H1 (cell line): ENCODE results near the gene CGNL1. TPM values are rescaled to one million over a fixed set of nuclear protein-coding genes. Genes with fewer than 3 reads are reported as not detected.

Source experiments
- CTCF ChIA-PET: fragments of 300-600 bp; sonication (Branson Sonifier 250); formaldehyde crosslinking; loops from one replicate; lab custom pipeline; 2021; ENCODE audit not compliant: partially characterized antibody; lab: Charles Lee
- POLR2A ChIA-PET: fragments of 300-600 bp; sonication (Branson Sonifier 250); formaldehyde crosslinking; loops from one replicate; lab custom pipeline; 2021; ENCODE audit warnings: inconsistent platforms; ENCODE audit not compliant: partially characterized antibody; lab: Charles Lee
- DNase-seq, 2 experiments: peaks; one replicate each; pipeline versions ENCODE4 v3.0.0 to v3.0.0-alpha.2; 2010 to 2022; ENCODE audit warnings: low spot score in 2 of 2, low read depth in 1 of 2, mixed read lengths in 1 of 2
- FAIRE-seq: peaks from 2 replicates; lab custom pipeline; 2011; peaks lifted over from hg19 to GRCh38; lab: Jason Lieb, UNC
- H2AFZ ChIP-seq: 2 replicates; pipeline ENCODE4 v1.8.1; 2012; ENCODE audit warnings: low read length, inconsistent platforms
- H2AK5ac ChIP-seq: 2 replicates; pipeline ENCODE4 v1.6.1; 2013; ENCODE audit warnings: low read depth, low read length
- H2BK120ac ChIP-seq: replicated peaks from 2 replicates; pipeline ENCODE3; 2013; ENCODE audit warnings: low read depth, low read length, inconsistent platforms
- H2BK12ac ChIP-seq: 2 replicates; pipeline ENCODE4 v1.6.1; 2013; ENCODE audit warnings: low read depth, low read length
- H2BK15ac ChIP-seq: 2 replicates; pipeline ENCODE4 v1.6.1; 2013; ENCODE audit warnings: low read length
- H2BK20ac ChIP-seq: 2 replicates; pipeline ENCODE4 v1.6.1; 2013; ENCODE audit warnings: low read length
- H2BK5ac ChIP-seq: 2 replicates; pipeline ENCODE4 v1.6.1; 2013; ENCODE audit warnings: low read depth, low read length
- H3K14ac ChIP-seq: 2 replicates; pipeline ENCODE4 v1.6.1; 2013; ENCODE audit warnings: inconsistent platforms; ENCODE audit not compliant: insufficient read length
- H3K18ac ChIP-seq: 2 replicates; pipeline ENCODE4 v1.6.1; 2013; ENCODE audit warnings: low read length; ENCODE audit errors: extremely low read depth
- H3K23ac ChIP-seq: 2 replicates; pipeline ENCODE4 v1.6.1; 2013; ENCODE audit warnings: inconsistent platforms; ENCODE audit not compliant: insufficient read length
- H3K23me2 ChIP-seq: 2 replicates; pipeline ENCODE4 v1.6.1; 2013; ENCODE audit warnings: low read depth, low read length
- H3K27ac ChIP-seq: 2 replicates; pipeline ENCODE4 v1.6.1; 2011; ENCODE audit warnings: low read depth, low read length, inconsistent platforms
- H3K27me3 ChIP-seq, 4 experiments: replicated peaks in 1 of 4; 1 replicate in 1 of 4; 2 replicates in 3 of 4; pipeline versions ENCODE4 v1.6.1 to v1.8.1; 2011 to 2013; ENCODE audit warnings: low read length in 3 of 4, mild to moderate bottlenecking in 3 of 4, inconsistent platforms in 2 of 4, mixed read lengths in 2 of 4, moderate library complexity in 1 of 4; ENCODE audit not compliant: control insufficient read depth in 3 of 4, insufficient read depth in 3 of 4; ENCODE audit errors: extremely low read depth in 1 of 4
- H3K36me3 ChIP-seq, 4 experiments: 2 replicates each; pipeline versions ENCODE4 v1.6.1 to v1.8.1; 2011 to 2013; ENCODE audit warnings: mild to moderate bottlenecking in 4 of 4, low read length in 3 of 4, moderate library complexity in 2 of 4, control low read depth in 1 of 4, inconsistent platforms in 1 of 4; ENCODE audit not compliant: insufficient read depth in 4 of 4, control insufficient read depth in 2 of 4
- H3K4ac ChIP-seq: replicated peaks from 2 replicates; pipeline ENCODE3; 2013; ENCODE audit warnings: low read length, low read depth, mixed read lengths, inconsistent platforms; ENCODE audit not compliant: insufficient read length
- H3K4me1 ChIP-seq, 4 experiments: replicated peaks in 1 of 4; 1 replicate in 1 of 4; 2 replicates in 3 of 4; pipeline versions ENCODE4 v1.6.1 to v1.8.1; 2011 to 2013; ENCODE audit warnings: low read length in 3 of 4, inconsistent platforms in 2 of 4, mixed read lengths in 1 of 4; ENCODE audit not compliant: insufficient read depth in 4 of 4, control insufficient read depth in 3 of 4
- H3K4me2 ChIP-seq, 2 experiments: 2 replicates each; pipeline versions ENCODE4 v1.6.1 to v1.8.1; 2011 to 2013; ENCODE audit warnings: low read depth in 2 of 2, low read length in 2 of 2, control low read depth in 1 of 2, inconsistent platforms in 1 of 2, mild to moderate bottlenecking in 1 of 2; ENCODE audit not compliant: insufficient read depth in 1 of 2
- H3K4me3 ChIP-seq, 4 experiments: fragments of 200-600, 300-600 bp in 1 of 4; sonication (generic), shearing (Covaris generic), sonication (Bioruptor Twin) in 1 of 4; 2 replicates each; pipeline versions ENCODE4 v1.5.1 to v1.8.1; 2011 to 2016; ENCODE audit warnings: low read length in 4 of 4, low read depth in 3 of 4, control low read depth in 2 of 4, inconsistent platforms in 2 of 4, mild to moderate bottlenecking in 2 of 4, mixed read lengths in 1 of 4, moderate library complexity in 1 of 4; ENCODE audit not compliant: insufficient read depth in 2 of 4; ENCODE audit errors: extremely low read depth in 1 of 4
- H3K56ac ChIP-seq: replicated peaks from 2 replicates; pipeline ENCODE3; 2013; ENCODE audit warnings: low read depth, mild to moderate bottlenecking, mixed read lengths, low read length, inconsistent platforms; ENCODE audit not compliant: insufficient read length
- H3K79me1 ChIP-seq: 2 replicates; pipeline ENCODE4 v1.6.1; 2013; ENCODE audit warnings: low read depth, low read length, control low read depth
- H3K79me2 ChIP-seq, 2 experiments: 2 replicates each; pipeline versions ENCODE4 v1.6.1 to v1.8.1; 2012 to 2013; ENCODE audit warnings: low read length in 2 of 2, mild to moderate bottlenecking in 2 of 2, inconsistent platforms in 1 of 2; ENCODE audit not compliant: insufficient read depth in 2 of 2, control insufficient read depth in 1 of 2
- H3K9ac ChIP-seq, 4 experiments: replicated peaks in 1 of 4; 1 replicate in 1 of 4; 2 replicates in 3 of 4; pipeline versions ENCODE4 v1.6.1 to v1.8.1; 2011 to 2013; ENCODE audit warnings: low read depth in 3 of 4, low read length in 3 of 4, control low read depth in 2 of 4, mild to moderate bottlenecking in 2 of 4, moderate library complexity in 2 of 4, inconsistent platforms in 1 of 4; ENCODE audit errors: extremely low read depth in 1 of 4
- H3K9me3 ChIP-seq, 2 experiments: 2 replicates each; pipeline versions ENCODE4 v1.6.1 to v1.8.1; 2012 to 2013; ENCODE audit warnings: mild to moderate bottlenecking in 2 of 2, moderate library complexity in 2 of 2, control low read depth in 1 of 2, inconsistent platforms in 1 of 2, low read depth in 1 of 2, low read length in 1 of 2, mixed read lengths in 1 of 2; ENCODE audit not compliant: insufficient read depth in 2 of 2
- H4K20me1 ChIP-seq, 2 experiments: replicated peaks in 1 of 2; 2 replicates each; pipeline versions ENCODE3 to v1.8.1; 2011 to 2013; ENCODE audit warnings: inconsistent platforms in 2 of 2, low read length in 2 of 2, mild to moderate bottlenecking in 1 of 2; ENCODE audit not compliant: insufficient read depth in 2 of 2, control insufficient read depth in 1 of 2
- H4K5ac ChIP-seq: 2 replicates; pipeline ENCODE4 v1.6.1; 2013; ENCODE audit warnings: low read length, low read depth, mixed read lengths, inconsistent platforms; ENCODE audit not compliant: insufficient read length
- H4K8ac ChIP-seq: 2 replicates; pipeline ENCODE4 v1.8.0; 2013; ENCODE audit warnings: mild to moderate bottlenecking, moderate library complexity, low read length, inconsistent platforms; ENCODE audit not compliant: insufficient read depth; ENCODE audit errors: extremely low read depth
- H4K91ac ChIP-seq: replicated peaks from 2 replicates; pipeline ENCODE3; 2013; ENCODE audit warnings: low read length, mixed read lengths, inconsistent platforms; ENCODE audit not compliant: insufficient read length
- CBX8 ChIP-seq: fragments of 300-800, 300-1000 bp; sonication (generic); IDR thresholded peaks from 2 replicates; pipeline ENCODE4 v1.7.1; 2016; ENCODE audit warnings: low read depth, low read length, borderline replicate concordance
- CHD2 ChIP-seq: IDR thresholded peaks from 2 replicates; pipeline ENCODE4 v1.6.1; 2012; ENCODE audit warnings: low read length, improper control_type of control experiment
- JUN ChIP-seq: IDR thresholded peaks from 2 replicates; pipeline ENCODE4 v1.6.1; 2011; ENCODE audit warnings: low read depth, mild to moderate bottlenecking, improper control_type of control experiment, low read length
- POLR2A ChIP-seq, 2 experiments: IDR thresholded peaks; 1 replicate in 1 of 2; 2 replicates in 1 of 2; pipeline ENCODE4 v1.6.1; 2011; ENCODE audit warnings: low read depth in 2 of 2, low read length in 2 of 2, mild to moderate bottlenecking in 2 of 2; ENCODE audit errors: control extremely low read depth in 1 of 2
- POLR2AphosphoS5 ChIP-seq: IDR thresholded peaks from 2 replicates; pipeline ENCODE4 v1.6.1; 2011; ENCODE audit warnings: low read depth, low read length
- RBBP5 ChIP-seq: IDR thresholded peaks from 2 replicates; pipeline ENCODE4 v1.7.1; 2012; ENCODE audit warnings: low read depth, mild to moderate bottlenecking, inconsistent platforms, low read length, moderate library complexity, borderline replicate concordance
- RNF2 ChIP-seq: fragments of 200-900, 300-1000 bp; sonication (generic); IDR thresholded peaks from 2 replicates; pipeline ENCODE4 v1.7.1; 2016; ENCODE audit warnings: borderline replicate concordance, low read depth, mild to moderate bottlenecking, antibody characterized with exemption, low read length; ENCODE audit not compliant: poor library complexity, severe bottlenecking; ENCODE audit errors: missing control alignments
- SIN3A ChIP-seq, 2 experiments: IDR thresholded peaks in 1 of 2; conservative IDR thresholded peaks in 1 of 2; 2 replicates each; pipeline ENCODE4 v1.6.1; 2011 to 2012; ENCODE audit warnings: low read length in 2 of 2, improper control_type of control experiment in 1 of 2, low read depth in 1 of 2, mild to moderate bottlenecking in 1 of 2
- TAF1 ChIP-seq: IDR thresholded peaks from 2 replicates; pipeline ENCODE4 v1.6.1; 2011; ENCODE audit warnings: mild to moderate bottlenecking, low read depth, low read length
- TAF7 ChIP-seq: optimal IDR thresholded peaks from 2 replicates; pipeline ENCODE3; 2011; ENCODE audit warnings: low read depth, mild to moderate bottlenecking, inconsistent platforms, low read length, moderate library complexity, borderline replicate concordance
- WGBS, 2 experiments: shearing (Covaris generic) in 1 of 2; methylation state at CpG; one replicate each; pipeline versions ENCODE4 v1.1.6 to v1.1.7; 2013 to 2015; ENCODE audit warnings: low lambda C conversion rate in 2 of 2, mixed read lengths in 2 of 2, inconsistent platforms in 1 of 2, low coverage in 1 of 2, missing lambda C conversion rate in 1 of 2; ENCODE audit not compliant: insufficient replicate concordance in 2 of 2, insufficient coverage in 1 of 2, insufficient read length in 1 of 2; ENCODE audit errors: extremely low coverage in 1 of 2, missing lambda C conversion rate in 1 of 2; 5-methylcytosine and 5-hydroxymethylcytosine counted together
- polyA plus RNA-seq, 7 experiments: library from polyadenylated mRNA; depleted of rRNA in 3 of 7; stranded (reverse) in 5 of 7; unstranded in 2 of 7; fragments of >200 nt in 5 of 7; fragments of 200-250 nt in 2 of 7; gene quantifications; 1 replicate in 5 of 7; 2 replicates in 1 of 7; 4 replicates in 1 of 7; pipeline versions ENCODE4 v1.2.1 to v1.2.3, GENCODE V29; 2011 to 2013; ENCODE audit warnings: missing spikeins in 2 of 7, mixed read lengths in 2 of 7
- total RNA-seq: library from RNA; stranded (reverse); fragmentation: NEBNext Ultra II Directional; extraction: Animal tissue kit (Norgen Biotek cat#: 25700); gene quantifications from 2 replicates; pipeline ENCODE4 v1.2.1, GENCODE V29; 2021
- TF ChIP-seq, protein P1 (sequence below): IDR thresholded peaks from 2 replicates; pipeline ENCODE4 v1.6.1; 2011; ENCODE audit warnings: low read depth, mild to moderate bottlenecking, low read length; ENCODE audit not compliant: insufficient read depth
- TF ChIP-seq, protein P2 (sequence below): IDR thresholded peaks from 2 replicates; pipeline ENCODE4 v1.6.1; 2012; ENCODE audit warnings: inconsistent platforms

Gene CGNL1
- total and polyA plus RNA-seq, 2 of the 8 experiments (the other 6 are each of a cell fraction or from before 2014, with no cell fraction given) = 21.8 to 75.6 TPM

DNA sequence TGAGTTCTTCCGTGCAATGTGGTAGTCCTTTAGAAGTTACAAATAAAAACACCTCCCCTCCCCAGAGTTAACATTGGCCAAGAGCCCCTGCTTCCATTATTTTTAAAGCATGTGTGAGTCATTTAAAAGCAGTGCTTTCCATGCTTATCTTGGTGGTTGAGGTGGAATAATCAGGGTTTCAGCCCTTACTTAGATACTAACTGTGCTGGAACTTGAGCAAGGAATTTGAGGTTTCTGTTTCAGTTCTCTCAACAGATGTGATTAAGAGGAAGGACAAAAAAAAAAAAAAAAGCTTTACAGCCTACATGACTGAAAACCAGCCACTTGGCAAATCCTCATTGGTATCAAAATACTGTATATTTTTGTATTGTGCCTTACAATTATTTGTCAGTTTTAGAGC, 64.5 kb downstream of the CGNL1 start:
- DNase-seq (no peak), FAIRE-seq (no peak)
- Histone ChIP-seq H2AFZ (no peak overlapping the region), H2BK12ac (no peak overlapping the region), H3K27ac (no peak overlapping the region), H4K91ac (no peak overlapping the region), H3K14ac (no peak overlapping the region), H3K79me1 (peaks cover 2% of the 10 kb centered on the region; the same call in 1 of the 2 replicates), H4K5ac (no peak overlapping the region), H3K9me3 (no peaks in the 10 kb centered on the region), H3K23ac (no peak overlapping the region), H3K4me1 (peaks cover 0 to 6% (median 4%) of the 10 kb centered on the region in 4 experiments; a peak in 5 of 7 replicates), H3K4me3 (no peak overlapping the region), H2BK120ac (no peak overlapping the region), H3K23me2 (no peaks in the 10 kb centered on the region), H3K27me3 (no peaks in the 10 kb centered on the region), H3K9ac (no peak overlapping the region), H3K36me3 (peaks cover 5 to 66% (median 23%) of the 10 kb centered on the region in 4 experiments; a peak in 6 of 8 replicates), H3K4ac (no peak overlapping the region), H2BK20ac (no peak overlapping the region), H3K4me2 (no peak overlapping the region), H3K79me2 (no peaks in the 10 kb centered on the region; a peak in 1 of 4 replicates), H4K20me1 (no peaks in the 10 kb centered on the region), H3K18ac (no peak overlapping the region), H2BK15ac (no peak overlapping the region), H2BK5ac (no peak overlapping the region), H4K8ac (no peak overlapping the region), H2AK5ac (no peak overlapping the region), H3K56ac (no peak overlapping the region)
- 0% methylated on average over 1 of the region's 1 CpG; no CpG with 5 or more reads in 1 of the 2 experiments for WGBS, 2 experiments
- CTCF ChIA-PET = interaction anchor here (0.6 to 0.9 kb wide), 4 partner anchors 11 to 1308 kb away, joined by 3 to 8 read pairs (median 4); no protein-coding TSS in a partner anchor
- POLR2A ChIA-PET = interaction anchor here (0.6 to 1.4 kb wide), 5 partner anchors 11 to 55 kb away, joined by 3 read pairs; no protein-coding TSS in a partner anchor
- no peak for TF ChIP-seq CBX8
- TF ChIP-seq, protein P1, sequence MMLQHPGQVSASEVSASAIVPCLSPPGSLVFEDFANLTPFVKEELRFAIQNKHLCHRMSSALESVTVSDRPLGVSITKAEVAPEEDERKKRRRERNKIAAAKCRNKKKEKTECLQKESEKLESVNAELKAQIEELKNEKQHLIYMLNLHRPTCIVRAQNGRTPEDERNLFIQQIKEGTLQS = no peak
- TF ChIP-seq RNF2 = no peak
- TF ChIP-seq RBBP5 = no peak
- TF ChIP-seq TAF1 = no peak
- TF ChIP-seq, protein P2, sequence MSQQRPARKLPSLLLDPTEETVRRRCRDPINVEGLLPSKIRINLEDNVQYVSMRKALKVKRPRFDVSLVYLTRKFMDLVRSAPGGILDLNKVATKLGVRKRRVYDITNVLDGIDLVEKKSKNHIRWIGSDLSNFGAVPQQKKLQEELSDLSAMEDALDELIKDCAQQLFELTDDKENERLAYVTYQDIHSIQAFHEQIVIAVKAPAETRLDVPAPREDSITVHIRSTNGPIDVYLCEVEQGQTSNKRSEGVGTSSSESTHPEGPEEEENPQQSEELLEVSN = no peak
- no peak for TF ChIP-seq POLR2AphosphoS5
- TF ChIP-seq POLR2A (IDR thresholded peaks at IDR 0.05; ENCODE audit: control extremely low read depth in 1 of 2, low read depth in 2 of 2, low read length in 2 of 2) = no peak
- no peak for TF ChIP-seq CHD2
- TF ChIP-seq JUN = no peak
- no peak for TF ChIP-seq SIN3A (conservative IDR thresholded peaks at IDR 0.05 in 1 of 2, IDR thresholded peaks at IDR 0.05 in 1 of 2; ENCODE audit: low read depth in 1 of 2, low read length in 2 of 2)
- no peak for TF ChIP-seq TAF7
